ENCODE measurements around the gene TTC9B.

- no peak for TF ChIP-seq EZH2 (optimal IDR thresholded peaks at IDR 0.05; ENCODE audit: low read depth, low read length)
- no peak for TF ChIP-seq CTCF (IDR thresholded peaks at IDR 0.05; ENCODE audit: low read length)
Measured at GRCh38 chr19:40178756-40179155, 39.4 kb downstream of the TTC9B start.

Measured in MM.1S (cell line).